HG03103 (cell line): ENCODE measurements around the gene SDHAF1.

Source experiments
- ATAC-seq: cut with Tn5 transposase; IDR thresholded peaks from one replicate; pipeline ENCODE4 v1.9.1; 2021; ENCODE audit warnings: low read depth; ENCODE audit not compliant: unreplicated experiment

SDHAF1 gene

DNA sequence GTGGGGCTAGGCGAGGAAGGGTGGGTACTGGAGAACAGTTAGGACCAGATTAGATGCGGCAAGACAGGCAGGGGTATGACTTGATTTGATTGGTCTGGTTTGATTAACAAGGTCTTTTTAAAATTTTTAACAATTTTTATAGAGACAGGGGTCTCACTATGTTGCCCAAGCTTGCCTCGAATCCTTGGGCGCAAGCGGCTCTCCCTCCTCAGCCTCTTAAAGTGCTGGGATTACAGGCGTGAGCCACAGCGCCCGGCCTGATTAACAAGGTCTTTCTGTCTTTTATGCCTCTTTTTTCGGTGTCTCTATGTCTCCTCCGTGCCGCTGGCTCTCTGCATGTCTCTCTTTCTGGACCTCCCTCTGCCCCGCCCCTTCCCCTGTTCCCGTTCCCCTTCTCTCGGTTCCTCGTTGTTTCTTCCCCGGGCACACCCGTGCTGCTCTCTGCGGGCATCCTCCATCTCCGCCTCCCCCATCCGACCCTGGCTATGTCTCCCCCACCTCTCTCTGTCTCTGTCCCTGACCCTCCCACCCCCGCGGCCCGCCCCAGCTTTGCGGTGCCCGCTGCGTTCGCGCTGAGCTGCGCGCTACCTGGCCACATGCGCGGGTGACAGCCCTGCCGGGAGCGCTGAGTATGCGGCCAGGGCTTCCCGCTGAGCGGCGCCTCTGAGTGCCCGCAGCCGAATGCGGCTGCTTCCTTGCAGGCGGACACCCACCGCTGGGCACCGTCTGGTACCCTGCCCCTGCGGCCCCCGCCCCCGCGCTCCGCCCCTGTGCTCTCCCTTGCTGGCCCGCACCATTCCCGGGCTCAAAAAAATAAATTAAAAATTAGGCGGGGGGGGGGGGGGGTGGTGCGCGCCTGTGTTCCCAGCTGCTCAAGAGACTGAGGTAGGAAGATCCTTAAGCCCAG lies 8.1 kb upstream of the SDHAF1 start:
- no peak for ATAC-seq

DNA sequence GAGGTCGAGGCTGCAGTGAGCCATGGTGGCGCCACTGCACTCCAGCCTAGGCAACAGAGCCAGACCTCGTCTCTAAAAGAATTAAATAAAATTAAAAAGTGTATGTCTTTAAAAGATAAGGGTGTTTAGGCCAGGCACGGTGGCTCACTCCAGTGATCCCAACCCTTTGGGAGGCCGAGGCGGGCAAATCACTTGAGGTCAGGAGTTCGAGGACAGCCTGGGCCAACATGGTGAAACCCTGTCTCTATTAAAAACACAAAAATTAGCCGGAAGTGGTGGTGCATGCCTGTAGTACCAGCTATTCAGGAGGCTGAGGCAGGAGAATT lies 7.5 kb upstream of the SDHAF1 start:
- ATAC-seq: no peak

DNA sequence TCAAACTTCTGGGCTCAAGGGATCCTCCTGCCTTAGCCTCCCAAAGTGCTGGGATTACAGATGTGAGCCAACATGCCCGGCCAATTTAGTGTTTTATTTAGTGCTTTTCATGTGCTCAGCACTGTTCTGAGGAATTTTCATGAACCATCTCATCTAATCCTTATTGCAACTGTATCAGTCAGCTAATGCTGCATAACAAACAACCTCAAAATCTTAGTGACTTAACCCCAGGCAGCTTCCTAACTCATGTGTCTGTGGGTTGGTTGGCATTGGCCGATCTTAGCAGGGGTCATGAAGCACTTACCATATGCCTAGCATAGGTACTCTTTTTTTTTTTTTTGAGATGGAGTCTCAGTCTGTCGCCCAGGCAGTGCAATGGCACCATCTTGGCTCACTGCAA lies 6.2 kb upstream of the SDHAF1 start:
- no peak for ATAC-seq

DNA sequence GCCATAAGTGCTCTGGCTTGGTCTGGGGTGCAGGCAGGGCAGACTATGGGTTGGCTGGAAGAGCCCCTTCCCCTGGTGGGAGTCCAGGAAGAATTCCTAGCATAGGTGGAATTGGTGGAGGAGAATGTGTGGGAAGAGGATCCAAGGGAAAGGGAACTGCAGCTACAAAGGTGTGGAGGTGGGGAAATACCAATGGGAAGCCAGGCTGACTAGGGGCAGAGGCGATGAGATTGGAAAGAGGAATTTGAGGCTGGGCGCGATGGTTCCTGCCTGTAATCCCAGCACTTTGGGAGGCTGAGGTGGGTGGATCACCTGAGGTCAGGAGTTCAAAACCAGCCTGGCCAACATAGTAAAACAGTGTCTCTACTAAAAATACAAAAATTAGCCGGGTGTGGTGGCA lies 4.8 kb upstream of the SDHAF1 start:
- no peak for ATAC-seq

DNA sequence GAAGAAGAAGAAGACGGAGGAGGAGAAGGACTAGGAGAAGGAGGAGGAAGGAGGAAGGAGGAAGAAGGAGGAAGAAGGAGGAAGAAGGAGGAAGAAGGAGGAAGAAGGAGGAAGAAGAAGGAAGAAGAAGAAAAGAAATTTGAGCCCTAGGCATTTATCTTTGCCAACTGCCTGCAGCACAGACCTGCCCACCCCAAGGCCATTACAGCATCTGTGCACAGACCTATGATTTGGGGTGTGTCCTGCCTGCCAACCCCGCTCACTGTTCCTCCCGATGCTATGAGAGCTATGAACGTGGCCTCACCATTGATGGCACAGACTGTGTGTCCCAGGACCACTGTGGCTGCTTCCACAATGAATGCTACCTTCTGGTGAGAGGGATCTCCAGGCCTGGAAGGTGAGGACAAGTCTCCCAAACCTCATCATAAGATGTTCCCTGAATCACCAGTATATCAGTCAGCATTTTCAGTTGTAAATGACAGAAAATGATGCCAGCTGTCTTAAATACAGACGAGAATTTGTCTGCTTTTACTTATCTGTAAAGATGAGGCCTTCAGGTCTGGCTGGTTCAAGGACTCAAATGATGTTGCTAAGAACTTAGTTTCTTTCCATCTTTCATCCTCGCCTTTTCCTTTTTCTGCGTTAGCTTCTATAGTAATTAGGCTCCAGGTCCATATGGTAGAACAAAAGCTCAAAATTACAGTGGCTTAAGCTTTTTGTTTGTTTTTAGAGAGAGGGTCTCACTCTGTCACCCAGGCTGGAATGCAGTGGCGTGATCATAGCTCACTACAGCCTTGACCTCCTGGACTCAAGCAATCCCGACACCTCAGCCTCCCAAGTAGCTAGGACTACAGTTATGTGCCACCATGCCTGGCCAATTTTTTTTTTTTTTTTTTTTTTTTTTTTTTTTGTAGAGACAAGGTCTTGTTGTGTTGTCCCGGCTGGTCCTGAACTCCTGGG lies 3.9 kb upstream of the SDHAF1 start:
- no peak for ATAC-seq

DNA sequence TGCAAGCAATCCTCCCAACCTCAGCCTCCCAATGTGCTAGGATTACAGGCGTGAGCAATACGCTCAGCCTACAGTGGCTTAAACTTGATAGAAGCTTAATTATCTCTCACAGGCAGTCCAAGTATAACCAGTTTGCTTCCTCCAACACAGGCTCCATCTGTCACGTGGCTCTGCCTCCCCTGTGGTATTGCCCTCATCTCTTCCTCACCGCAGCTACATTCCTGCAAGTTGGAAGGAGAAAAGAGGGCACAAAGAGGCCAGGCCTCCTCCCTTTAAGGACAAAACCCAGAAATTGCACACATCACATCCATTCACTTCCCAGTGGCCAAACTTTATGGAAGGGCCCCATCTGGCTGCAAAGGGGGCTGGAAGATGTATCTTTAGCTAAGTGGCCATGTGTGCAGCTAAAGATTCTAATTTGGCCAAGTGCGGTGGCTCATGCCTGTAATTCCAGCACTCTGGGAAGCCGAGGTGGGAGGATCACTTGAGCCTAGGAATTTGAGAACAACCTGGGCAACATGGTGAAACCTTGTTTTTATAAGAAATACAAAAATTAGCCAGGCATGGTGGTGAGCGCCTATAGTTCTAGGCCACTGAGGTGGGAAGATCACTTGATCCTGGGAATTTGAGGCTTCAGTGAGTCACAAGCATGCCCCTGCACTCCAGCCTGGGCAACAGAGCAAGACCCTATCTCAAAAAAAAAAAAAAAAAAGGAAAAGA lies 3.1 kb upstream of the SDHAF1 start:
- ATAC-seq: no peak

DNA sequence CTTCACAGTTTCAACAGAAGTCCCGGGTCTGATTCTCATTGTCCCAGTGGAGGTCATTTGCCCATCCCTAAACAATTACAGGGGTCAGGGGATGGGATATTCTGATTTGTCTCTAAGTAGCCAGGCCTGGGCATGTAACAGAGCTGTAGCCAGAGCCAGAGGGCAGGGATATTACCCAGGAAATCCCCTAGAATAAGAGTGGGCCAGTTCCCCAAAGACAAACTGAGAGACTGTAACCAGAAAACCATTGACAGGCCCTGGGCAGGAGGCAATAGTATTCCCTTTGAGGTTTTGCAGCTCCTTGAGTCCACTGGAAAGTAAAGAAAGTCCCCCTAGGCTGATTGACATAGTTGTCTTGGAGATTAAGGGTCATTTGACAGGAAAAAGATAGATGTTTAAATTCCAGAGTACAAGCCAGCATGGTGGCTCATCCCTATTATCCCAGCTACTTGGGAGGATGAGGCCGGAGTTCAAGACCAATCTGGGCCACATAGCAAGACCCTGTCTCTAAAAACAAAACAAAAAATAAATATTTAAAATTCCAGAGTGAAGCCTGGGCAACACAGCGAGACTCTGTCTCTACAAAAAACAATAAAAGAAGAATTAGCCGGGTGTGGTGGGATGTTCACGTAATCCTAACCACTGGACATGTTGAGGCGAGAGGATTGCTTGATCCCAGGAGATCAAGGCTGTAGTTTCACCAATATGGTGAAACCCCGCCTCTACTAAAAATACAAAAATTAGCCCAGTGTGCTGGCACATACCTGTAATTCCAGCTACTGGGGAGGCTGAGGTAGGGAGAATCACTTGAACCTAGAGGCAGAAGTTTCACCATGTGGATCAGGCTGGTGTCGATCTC lies 1.9 kb upstream of the SDHAF1 start:
- ATAC-seq: no peak

DNA sequence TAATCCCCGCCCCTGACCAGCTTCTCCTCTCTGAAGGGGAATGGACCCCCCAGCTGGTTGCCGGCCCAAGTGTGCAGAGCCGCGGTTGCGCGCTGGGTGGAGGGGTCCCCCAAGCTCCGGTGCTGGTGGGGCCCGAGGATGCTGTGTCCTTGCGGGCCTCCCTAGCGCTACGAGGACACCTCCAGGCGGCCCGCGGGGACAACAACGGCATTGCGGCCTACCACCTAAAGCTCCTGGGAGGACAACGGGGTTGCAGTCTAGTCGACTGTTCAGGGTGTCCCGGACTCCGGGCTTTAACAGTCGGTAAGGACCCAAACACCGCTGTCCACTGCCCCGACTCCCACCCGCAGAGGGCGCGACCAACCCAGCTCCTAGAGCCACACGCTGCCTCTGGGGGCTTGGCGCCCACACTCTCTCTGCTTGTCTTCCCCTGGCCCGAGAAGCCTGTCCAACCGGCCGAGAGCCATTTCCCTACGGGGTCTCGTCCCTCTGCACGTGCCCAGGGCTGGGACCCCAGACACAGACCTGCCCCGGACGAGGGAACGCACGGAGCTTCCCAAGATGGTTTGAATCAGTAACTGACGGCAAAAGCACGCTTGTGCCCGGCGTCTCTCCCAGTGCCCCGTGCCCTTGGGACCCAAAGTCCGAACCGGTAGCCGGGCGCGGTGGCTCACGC lies 927 bp upstream of the SDHAF1 start:
- no peak for ATAC-seq

DNA sequence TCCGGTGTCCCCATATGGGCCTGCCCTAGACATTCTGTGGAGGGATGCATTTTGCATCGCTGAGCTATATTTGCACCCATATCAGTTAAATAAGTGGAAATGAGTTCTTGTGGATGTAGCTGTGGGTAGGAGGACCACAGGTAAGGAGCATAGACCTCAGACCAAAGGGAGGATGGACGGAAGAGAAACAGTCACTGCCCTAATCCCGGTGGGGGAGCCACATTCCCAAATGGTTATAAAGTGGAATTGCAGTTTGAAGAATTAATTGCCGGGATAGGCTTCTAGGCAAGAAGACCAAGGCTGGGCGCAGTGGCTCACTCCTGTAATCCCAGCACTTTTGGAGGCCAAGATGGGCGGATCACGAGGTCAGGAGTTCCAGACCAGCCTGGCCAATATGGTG lies 1.8 kb downstream of the SDHAF1 start:
- no peak for ATAC-seq

DNA sequence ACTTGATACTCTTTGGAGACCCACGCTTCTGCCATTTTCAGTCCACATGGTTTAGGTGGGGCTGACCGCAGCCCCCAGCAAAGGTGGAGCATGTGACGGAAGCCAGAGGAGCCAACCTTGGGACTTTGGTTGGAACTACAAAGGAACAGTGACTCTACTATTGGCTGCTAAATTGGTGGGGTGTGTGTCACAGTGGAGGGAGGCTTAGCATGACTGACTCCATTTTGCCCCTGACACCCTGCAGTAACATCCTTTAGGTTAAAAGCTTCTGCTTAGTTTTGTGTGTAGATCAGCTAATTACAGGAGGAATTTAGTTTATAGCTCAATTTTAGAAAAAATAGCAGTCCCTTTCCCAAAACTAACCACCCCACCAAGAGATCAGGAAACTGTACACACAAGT lies 6.6 kb downstream of the SDHAF1 start:
- ATAC-seq: no peak

DNA sequence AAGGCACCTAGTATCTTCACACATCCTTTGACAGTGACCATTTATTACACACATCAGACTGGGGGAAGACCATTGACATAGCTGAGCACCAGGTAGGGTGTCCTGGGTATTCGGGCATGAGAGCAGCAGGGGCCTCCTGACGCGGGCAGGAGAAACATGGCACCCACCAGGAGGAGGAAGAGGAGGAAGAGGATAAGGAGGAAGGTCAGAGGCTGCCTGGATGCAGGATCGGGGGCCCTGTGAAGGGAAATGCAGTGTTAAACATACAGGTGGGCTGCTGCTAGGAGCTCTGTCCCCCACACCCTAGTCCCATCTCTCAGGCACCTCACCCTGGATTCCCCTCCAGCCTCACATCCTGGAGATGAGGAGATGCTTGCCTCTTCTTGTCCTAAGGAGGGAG lies 8.3 kb downstream of the SDHAF1 start:
- ATAC-seq: no peak

DNA sequence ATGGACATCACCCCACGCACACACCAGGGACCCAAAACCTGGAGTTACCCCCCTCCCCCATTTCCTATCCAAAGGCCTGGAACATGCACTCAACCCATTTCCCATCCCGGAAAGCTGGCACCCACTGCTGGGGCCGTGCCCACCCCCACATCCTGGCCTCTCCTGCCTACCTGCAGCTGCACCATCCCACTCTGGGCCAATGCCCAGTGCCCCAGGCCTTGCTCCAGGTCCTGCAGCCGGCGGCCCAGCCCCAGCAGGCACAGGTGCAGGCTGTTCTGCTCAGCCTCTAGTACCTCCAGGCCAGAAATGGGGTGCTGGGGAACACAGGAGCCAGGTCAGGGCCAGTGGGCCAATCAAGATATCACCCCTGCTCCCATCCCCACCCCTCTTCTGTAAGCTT lies 12.0 kb downstream of the SDHAF1 start:
- no peak for ATAC-seq

DNA sequence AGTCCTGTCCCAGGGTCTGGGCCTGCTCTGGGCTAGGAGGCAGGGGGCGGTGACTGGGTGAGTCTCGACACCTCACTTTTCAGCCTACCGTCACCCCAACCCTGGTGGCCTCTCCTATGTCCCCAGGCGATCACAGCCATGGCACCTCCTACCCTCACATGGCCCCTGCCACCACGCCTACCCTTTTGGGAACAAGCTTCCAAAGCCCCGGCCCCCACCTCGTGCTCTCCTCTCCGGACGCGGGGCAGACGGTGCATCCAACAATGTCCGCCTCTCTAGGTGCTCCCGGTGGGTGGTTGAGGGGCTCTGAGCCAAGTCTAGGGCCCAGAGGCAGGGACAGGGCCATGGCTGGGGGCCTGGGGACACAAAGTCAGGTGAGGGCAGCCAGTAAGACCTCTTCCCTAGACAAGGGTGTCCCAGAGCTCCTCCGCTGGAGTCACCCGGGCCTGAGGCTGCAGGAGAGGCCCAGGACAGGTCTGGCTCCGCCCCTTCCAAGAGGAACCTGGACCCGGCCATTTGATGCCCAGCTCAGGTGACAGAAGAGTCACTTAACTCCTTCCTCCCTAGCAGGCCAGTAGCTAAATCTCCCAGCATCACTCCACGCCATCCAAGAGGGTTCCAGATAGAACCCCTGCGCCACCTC lies 13.5 kb downstream of the SDHAF1 start, which contains the start of gene SYNE4:
SYNE4 (minus strand) TSS at position 478 of the 643 bp plus-strand sequence; CDS start at position 346, 132 bp downstream.
- ATAC-seq: no peak

DNA sequence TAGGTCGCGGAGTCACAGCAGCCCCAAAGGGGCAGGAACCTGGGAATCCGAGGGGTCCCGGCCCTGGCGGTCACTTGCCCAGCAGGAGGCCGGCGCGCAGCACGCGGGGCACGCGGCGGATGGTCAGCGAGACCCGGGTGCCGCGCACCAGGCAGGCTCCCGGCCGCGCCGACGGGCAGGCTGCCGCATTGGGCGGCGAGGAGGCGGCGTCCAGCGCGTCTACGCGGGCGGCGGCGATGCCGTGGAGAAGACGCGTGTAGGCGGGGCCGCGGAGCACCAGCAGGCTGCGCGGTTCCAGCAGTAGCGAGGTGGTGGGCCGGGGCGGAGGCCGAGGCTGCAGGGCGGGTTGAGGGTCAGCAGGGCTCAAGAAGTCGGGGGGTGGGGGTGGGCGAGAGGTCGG lies 14.2 kb downstream of the SDHAF1 start:
- ATAC-seq: no peak

DNA sequence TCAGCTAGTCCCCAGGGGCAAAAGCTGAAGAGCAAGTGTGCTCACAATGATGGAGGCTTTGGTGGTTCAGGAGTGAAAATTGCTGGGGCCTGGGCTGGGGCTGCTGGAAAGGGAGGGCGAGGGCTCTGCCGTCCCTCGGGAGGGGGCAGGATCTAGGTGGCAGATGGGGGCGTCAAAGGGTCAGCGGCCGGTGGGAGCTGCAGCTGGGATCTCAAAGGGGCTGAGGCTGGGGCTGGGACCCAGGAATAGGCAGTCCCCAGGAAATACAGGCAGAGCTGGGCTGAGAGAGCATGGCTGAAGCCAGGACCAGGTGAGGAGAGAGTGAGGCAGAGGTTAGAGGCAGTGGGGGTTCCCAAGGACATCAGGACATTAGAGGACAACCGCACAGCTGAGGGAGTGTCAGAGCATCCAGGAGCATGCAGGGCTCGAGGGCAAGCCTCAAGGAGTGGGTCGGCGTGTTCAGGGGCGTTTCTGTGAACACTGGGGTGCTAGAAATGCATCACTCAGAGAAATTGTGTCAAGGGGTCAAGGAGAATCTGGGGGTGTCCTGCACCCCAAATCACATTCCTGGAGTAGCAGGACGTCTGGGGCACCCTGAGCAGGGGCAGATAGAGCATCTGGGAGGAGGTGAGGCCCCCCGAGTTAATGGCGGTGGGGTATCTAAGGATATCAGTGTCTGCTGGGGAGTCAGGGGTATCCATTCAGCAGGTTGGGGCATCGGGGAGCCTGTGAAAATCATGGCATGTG lies 14.8 kb downstream of the SDHAF1 start:
- ATAC-seq: no peak

DNA sequence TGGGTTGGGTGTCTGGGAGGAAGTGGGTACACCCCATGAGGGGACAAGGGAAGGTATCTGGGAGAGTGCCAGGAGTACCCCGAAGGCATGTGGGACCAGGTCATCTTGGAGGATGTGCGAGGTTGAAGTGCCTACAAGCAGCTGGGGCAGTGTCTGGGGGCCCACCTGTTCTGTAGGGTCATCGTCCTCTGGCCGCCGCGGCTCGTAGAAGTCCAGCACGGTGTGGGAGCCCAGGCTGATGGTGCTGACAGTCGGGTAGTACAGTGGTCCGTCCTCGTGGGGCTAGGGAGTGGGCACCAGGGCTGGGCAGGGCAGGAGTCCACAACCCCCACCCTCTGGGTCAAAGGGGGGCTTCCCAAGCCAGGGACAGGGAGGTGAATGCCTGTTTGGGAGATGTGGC lies 15.4 kb downstream of the SDHAF1 start:
- ATAC-seq: no peak

DNA sequence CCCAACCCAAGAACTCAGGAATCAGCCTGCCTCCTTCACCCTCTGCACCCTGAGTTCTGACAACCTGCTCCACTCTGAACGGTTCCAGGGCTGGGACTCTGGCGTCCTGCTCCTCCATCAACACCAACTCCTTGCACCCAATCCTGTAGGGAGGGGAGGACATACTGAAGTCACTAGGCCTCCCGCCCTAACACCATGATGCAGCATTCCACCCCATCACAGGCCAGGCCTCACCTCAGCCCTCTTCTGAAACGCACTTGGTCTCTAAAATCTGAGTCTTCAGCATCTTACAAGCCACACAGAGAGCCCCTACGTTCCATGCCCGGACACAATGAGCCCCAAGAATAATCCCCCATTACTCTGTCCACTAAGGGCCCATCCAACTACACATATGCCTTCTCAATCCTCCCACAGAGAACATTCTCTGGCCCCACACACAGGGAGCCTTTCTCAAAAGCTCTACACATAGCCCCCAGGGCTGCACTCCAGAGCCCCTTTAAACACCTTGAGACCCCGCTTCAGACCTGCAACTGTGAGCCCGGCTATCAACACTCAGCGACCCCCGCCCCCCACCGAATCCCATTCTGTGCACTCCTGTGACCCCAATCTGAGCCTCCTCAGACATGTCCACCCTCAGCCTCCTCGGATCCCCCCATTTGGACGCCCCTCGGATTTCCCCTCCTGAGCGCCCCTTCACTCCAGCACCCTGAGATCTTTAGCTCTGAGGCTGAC lies 18.5 kb downstream of the SDHAF1 start:
- ATAC-seq: no peak
